GM13977 (cell line): ENCODE results near the gene KEAP1.

Source experiments
- DNase-seq: peaks from one replicate; pipeline ENCODE4 v3.0.0; 2012; ENCODE audit warnings: low spot score
- in situ Hi-C: fragments of 300-500 bp; cut with MboI; formaldehyde crosslinking; loops from one replicate; pipeline ENCODE4 v1.12.0; 2022; ENCODE audit warnings: low sequenced_read_pairs, low pct_unique_long_range_greater_than_20kb, mixed read lengths, inconsistent platforms; ENCODE audit not compliant: unreplicated experiment
- TF ChIP-seq, protein P1 (sequence below): IDR thresholded peaks from 2 replicates; pipeline ENCODE4 v1.5.1; 2012; ENCODE audit warnings: mild to moderate bottlenecking, control low read depth; ENCODE audit not compliant: insufficient read depth; ENCODE audit errors: extremely low read depth, missing control alignments

Gene KEAP1

DNA sequence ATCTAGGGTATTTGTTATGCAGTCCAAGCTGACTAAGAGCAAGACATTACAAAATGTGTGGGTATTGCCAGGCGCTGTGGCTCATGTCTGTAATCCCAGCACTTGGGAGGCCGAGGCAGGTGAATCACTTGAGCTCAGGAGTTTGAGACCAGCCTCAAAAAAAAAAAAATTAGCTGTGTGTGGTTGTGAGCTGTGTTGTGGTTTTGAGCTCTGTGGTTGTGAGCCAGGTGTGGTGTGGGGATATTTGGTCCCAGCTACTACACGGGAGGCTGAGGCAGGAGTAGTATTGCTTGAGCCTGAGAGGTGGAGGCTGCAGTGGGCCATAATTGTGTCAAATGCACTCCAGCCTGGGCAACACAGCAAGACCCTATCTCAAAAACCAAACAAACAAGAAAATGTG, 5.6 kb upstream of the KEAP1 start:
- TF ChIP-seq, protein P1, sequence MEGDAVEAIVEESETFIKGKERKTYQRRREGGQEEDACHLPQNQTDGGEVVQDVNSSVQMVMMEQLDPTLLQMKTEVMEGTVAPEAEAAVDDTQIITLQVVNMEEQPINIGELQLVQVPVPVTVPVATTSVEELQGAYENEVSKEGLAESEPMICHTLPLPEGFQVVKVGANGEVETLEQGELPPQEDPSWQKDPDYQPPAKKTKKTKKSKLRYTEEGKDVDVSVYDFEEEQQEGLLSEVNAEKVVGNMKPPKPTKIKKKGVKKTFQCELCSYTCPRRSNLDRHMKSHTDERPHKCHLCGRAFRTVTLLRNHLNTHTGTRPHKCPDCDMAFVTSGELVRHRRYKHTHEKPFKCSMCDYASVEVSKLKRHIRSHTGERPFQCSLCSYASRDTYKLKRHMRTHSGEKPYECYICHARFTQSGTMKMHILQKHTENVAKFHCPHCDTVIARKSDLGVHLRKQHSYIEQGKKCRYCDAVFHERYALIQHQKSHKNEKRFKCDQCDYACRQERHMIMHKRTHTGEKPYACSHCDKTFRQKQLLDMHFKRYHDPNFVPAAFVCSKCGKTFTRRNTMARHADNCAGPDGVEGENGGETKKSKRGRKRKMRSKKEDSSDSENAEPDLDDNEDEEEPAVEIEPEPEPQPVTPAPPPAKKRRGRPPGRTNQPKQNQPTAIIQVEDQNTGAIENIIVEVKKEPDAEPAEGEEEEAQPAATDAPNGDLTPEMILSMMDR: no peak
- in situ Hi-C loops: no loop called here
- DNase-seq: no peak

DNA sequence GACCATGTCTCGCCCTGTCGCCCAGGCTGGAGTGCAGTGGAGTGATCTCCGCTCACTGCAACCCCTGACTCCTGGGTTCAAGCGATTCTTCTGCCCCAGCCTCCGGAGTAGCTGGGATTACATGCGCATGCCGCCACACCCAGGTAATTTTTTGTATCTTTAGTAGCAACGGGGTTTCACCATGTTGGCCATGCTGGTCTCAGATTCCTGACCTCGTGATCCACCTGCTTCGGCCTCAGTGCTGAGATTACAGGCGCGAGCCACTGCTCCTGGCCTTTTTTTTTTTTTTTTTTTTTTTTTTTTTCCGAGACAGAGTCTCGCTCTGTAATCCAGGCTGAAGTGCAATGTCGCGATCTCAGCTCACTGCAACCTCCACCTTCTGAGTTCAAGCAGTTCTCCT, 4.9 kb upstream of the KEAP1 start:
- in situ Hi-C loops: no loop called here
- DNase-seq: no peak
- TF ChIP-seq, protein P1: no peak

DNA sequence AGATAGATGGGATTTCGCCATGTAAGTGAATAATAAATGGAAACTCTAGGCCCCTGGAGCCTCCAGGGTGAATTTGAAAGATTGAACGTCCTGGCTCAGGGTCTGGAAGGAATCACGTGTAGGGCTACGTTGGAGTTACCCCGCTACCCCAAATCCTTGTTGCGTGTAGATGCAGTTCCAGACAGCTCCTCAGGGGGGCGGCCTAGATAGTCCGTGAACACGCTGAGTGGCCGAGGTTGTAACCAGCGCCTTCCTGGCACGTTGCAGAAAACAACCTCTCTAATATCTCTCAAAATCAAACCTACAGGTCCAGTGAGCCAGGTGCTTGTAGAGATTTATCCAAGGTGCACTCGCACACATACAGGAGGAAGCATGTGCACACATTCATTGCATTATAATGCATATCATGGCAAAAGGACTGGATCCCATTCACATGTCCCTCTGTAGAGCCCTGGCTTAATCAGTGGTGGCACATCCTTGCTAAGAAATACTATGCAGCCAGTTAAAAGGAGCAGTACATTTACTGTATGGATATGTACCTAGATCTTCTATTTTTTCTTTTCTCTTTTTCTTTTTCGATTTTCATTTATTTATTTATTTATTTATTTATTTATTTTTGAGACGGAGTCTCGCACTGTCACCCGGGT, 2.5 kb upstream of the KEAP1 start:
- TF ChIP-seq, protein P1: peak; percentile 85
- peak; percentile 73 for DNase-seq
- in situ Hi-C loops: no loop called here

DNA sequence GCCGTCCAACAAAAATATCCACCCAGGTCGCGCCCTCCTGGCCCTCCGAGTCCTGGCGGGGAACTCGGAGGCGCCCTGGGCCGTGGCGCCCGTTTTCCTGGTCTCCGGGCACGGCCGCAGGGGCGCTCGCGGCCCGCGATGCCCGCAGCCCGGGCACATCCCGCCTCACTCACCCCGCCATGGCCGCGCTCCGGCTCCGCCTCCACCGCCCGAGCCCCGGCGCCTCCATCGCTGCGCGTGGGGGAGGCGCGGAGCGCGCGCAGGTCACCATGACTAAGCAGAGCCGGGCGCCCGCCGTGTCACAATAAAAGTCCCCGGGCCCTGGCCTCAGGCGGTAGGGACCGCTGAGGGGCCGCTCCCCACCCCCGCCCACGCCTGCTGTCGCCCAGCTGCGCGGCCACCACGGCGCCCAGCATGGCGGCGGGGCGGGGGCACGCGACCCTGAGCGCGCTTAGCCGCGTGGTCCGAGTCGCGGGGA, 593 bp downstream of the KEAP1 start:
- TF ChIP-seq, protein P1: no peak
- in situ Hi-C loops: no loop called here
- DNase-seq: peak; percentile 98

DNA sequence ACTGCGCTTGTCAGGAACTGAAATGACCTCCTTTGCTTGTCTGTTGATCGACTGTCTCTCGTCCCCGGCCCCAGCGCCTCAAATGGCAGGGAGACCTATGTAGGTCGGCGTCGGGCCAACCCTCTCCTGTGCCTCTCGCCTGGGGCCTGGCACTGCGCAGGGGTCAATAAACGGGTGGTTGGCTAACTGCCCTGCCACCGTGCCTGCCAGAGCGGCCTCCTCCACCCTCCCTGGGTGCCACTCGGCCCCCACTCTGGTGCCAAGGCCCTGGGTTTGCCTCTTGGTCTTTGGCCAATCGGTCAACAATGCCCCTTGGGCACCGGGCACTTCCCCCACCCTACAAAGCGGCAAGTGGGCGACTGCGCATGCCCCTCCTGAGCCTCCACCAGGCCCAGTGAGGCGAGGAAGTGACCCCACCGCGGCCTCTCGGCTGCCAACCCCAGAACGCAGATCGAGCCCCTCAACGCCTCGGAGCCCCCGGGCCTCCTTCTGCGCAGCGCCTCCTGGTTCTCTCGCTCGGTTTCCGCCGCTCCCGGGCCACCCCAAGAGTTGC, 1.1 kb downstream of the KEAP1 start:
- DNase-seq: peak; percentile 76
- in situ Hi-C loops: no loop called here
- TF ChIP-seq, protein P1: no peak

DNA sequence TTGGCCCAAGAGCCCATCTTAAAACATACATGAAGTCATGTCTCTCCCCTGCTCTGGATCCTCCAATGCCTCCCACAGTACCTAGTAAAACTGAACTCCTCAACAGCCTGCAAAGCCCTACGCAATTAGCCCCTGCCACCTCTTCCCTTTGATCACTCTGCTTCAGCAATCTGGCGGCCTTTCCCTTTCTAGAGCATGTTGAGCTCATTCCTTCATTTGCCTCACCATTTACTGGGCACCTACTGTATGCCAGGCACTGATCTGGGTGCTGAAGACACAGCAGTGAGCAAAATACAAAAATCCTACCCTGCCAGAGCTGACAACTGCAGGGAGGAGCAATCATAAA, 2.9 kb downstream of the KEAP1 start:
- no peak for DNase-seq
- in situ Hi-C loops: no loop called here
- TF ChIP-seq, protein P1: no peak
